Right forelimb (tissue), 1 donor: Measurements from ENCODE around the gene KLF16.

Experiments
- DNase-seq: peaks from one replicate; pipeline ENCODE4 v3.0.0-alpha.2; 2018

Gene KLF16

DNA sequence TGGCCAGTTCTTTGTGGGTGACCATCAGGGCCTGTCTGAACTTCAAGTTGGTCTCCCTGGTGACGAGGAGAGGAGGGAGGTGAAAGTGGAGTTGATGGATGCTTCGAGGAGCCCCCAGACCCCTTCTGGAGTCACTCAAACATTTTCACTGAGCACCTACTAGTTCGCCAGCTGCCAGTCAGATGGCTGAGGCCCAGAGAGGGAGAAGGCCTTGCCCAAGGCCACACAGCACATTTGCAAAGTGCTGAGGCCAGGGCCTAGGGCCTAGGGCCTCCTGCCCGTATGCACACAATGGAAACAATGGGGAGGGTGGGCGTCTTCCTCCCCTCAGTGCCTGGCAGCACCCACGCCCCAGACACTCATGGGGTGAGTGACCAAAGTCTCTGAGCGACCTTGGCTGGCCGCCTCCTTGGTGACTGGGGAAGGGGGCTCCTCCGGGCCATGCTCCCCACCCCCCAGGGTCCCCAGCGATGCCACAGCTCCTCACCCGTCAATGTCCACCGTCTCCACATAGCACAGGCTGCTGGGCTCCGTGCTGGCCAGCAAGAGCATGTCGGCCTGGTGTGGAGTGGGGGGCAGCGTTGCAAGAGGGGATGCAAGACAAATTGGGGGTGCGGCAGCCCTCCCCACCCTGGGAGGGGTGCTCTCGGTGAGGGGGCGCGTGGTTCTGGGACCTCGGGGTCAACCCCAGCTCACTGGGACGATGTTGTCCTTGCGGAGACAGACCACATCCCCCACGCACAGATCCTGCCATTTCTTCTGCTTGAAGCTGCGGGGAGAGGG lies 57.8 kb downstream of the KLF16 start:
- no peak for DNase-seq

GRCh38 chr19:1804858-1805257 lies 58.5 kb downstream of the KLF16 start:
- DNase-seq: no peak
